Astrocyte of the spinal cord (primary cell): ENCODE results near the gene EPB41L1.

Source experiments
- DNase-seq: peaks from one replicate; pipeline ENCODE4 v3.0.0; 2011; ENCODE audit warnings: low read depth, low spot score
- H3K4me3 ChIP-seq: 2 replicates; pipeline ENCODE4 v1.5.1; 2011; ENCODE audit warnings: low read depth, mild to moderate bottlenecking, low read length, moderate library complexity
- in situ Hi-C: cut with HindIII; loops from 2 replicates; pipeline ENCODE4 v1.10.0; 2017; ENCODE audit warnings: low sequenced_read_pairs
- TF ChIP-seq, protein P1 (sequence below): IDR thresholded peaks from 2 replicates; pipeline ENCODE4 v1.5.1; 2012; ENCODE audit warnings: low read depth, mild to moderate bottlenecking, low read length, inconsistent platforms

Gene EPB41L1

GRCh38 chr20:36116807-36117441 lies 37.6 kb upstream of the EPB41L1 start:
- H3K4me3 ChIP-seq, result no peak overlapping the region
- in situ Hi-C loops, result no loop called here
- TF ChIP-seq, protein P1, sequence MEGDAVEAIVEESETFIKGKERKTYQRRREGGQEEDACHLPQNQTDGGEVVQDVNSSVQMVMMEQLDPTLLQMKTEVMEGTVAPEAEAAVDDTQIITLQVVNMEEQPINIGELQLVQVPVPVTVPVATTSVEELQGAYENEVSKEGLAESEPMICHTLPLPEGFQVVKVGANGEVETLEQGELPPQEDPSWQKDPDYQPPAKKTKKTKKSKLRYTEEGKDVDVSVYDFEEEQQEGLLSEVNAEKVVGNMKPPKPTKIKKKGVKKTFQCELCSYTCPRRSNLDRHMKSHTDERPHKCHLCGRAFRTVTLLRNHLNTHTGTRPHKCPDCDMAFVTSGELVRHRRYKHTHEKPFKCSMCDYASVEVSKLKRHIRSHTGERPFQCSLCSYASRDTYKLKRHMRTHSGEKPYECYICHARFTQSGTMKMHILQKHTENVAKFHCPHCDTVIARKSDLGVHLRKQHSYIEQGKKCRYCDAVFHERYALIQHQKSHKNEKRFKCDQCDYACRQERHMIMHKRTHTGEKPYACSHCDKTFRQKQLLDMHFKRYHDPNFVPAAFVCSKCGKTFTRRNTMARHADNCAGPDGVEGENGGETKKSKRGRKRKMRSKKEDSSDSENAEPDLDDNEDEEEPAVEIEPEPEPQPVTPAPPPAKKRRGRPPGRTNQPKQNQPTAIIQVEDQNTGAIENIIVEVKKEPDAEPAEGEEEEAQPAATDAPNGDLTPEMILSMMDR, result no peak
- peak; percentile 55 for DNase-seq

DNA sequence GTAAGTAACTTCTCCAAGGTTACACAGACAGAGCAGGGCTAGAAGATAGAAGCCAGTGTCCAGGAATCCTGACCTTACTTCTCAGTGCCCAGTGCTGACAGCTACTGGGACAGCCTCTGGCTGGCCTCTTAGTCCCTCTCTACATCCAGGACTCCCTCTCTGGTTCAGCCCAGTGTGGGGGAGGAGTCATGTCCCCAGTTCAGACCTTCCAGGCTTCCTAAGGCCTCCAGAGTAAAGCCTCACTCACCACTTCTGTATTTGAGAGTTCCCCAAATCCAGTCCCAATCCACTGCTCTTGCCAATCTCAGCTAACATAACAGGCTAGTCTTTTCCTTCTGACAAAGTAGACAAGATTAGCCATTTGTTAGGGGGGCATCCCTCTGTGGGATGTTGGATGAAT lies 36.9 kb upstream of the EPB41L1 start:
- in situ Hi-C loops, result no loop called here
- TF ChIP-seq, protein P1, result no peak
- no peak for DNase-seq
- no peak overlapping the region for H3K4me3 ChIP-seq

DNA sequence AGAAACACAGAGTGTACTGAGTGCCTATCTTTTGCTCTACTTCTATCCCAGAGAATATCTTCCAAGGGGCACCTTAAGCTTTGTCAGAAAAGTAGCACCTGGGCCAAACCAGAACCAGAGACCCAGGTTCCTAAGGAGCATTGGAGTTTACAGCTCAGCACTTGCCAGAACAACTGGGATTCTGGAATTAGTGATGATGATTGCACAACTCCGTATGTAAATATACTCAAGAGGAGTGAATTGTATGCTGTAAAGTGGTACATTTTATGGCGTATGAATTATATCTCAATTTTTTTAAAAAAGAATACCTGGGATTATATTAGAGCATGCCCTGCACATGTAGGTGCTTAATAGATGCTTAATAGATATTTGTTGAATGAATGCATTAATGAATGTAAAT lies 36.2 kb upstream of the EPB41L1 start:
- TF ChIP-seq, protein P1, result no peak
- no peak overlapping the region for H3K4me3 ChIP-seq
- in situ Hi-C loops, result no loop called here
- DNase-seq, result no peak

- H3K4me3 ChIP-seq, result no peak overlapping the region
- no peak for DNase-seq
- TF ChIP-seq, protein P1, result no peak
- in situ Hi-C loops, result no loop called here
Measured at GRCh38 chr20:36119537-36119936, 35.0 kb upstream of the EPB41L1 start.

DNA sequence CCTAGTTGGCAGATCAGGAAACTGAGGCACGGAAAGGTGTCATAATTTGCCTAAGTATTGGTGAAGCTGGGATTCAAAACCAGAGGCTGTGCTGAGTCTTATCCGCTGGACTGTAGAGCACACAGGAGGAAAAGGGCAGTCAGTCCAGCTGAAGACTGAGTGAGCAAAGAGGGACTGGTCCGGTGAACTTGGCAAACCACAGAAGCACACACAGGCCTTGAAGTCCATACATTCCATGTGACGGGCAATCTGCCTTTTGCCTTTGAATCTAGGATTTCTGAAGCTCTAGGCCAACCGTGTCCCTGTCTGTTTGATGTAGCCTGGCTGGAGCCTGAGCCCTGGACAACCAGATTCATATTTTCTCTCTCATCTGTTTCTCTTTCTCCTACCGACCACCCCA lies 34.3 kb upstream of the EPB41L1 start:
- H3K4me3 ChIP-seq, result no peak overlapping the region
- TF ChIP-seq, protein P1, result no peak
- in situ Hi-C loops, result no loop called here
- DNase-seq, result no peak

- in situ Hi-C loops, result no loop called here
- DNase-seq, result no peak
- no peak overlapping the region for H3K4me3 ChIP-seq
- TF ChIP-seq, protein P1, result no peak
Measured at GRCh38 chr20:36120991-36121390, 33.5 kb upstream of the EPB41L1 start.
